NCI-H82 (cell line): ENCODE data around the gene MTMR4.
"Not testable (repeated sequence)": the region's sequence is repeated elsewhere in the genome, so short reads cannot be mapped to it uniquely, and the experiment has no call there.

ENCODE experiments used
- DNase-seq: peaks from one replicate; lab custom pipeline; 2025; lab: John Stamatoyannopoulos, UW

MTMR4 gene

DNA sequence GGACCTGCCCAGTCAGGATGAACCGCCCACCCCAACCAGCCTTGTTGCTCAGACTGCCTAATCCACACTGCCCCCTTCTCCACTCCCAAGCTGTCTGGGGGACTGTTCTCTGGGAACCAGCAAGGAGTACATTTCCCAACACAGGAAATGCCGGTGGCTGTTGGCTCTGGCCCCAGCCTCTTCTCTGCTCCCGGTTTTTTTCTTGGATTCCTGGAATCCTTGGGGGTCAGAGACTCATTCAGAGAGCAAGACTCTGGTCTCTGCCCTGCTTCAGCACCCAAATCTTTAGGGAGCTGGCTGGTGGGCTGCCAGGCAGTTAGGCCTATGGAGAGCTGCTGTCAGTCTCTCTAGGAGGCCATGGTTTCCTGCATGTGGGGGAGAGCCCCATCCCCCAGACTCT is 10.8 kb upstream of the MTMR4 start:
- no peak for DNase-seq

DNA sequence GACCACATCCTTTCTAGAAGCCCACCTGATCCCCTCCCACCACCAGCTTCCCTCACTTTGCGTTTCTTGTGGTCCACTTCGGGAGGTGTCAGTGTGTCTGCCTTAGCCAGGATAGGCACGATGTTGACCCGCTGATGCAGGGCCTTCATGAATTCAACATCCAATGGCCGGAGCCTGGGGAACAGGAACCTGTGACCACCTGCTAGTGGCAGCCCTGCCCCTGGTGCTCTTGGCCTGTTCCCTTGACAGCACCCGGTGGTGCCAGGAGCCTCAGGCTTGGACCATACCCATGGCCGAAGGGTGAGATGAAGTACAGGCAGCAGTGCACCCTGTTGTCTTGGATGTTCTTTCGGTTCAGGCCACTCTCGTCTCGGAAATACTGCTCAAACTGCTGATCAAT is 7.2 kb upstream of the MTMR4 start:
- no peak for DNase-seq

DNA sequence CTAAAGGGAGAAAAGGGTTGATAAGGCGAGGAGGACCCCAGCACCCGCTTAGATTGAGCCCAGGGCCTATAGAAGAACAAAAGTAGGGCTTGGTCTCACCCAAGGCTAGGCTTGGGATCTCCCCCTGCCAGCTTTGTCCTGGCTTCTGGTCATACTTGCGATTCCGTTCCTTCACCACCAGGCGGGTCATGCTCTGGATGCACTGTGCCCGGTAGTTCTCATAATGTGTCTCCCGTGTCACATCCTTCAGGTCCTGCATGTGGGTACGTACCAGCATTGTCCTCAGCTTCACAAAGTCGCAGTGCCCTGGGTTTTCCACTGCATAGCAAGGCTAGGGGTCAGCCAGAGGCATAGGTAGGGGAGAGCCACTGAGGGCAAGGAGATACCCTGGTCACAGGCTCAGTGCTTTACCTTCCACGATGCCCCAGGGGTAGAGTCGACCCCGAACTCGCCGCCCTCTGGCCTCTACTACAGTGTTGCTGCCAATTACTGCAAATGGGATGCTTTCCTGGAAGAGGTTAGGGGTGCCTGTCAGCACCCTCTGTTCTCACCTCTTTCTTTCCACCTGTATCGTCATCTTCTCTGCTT is 6.5 kb upstream of the MTMR4 start:
- peak; percentile 65 for DNase-seq

DNA sequence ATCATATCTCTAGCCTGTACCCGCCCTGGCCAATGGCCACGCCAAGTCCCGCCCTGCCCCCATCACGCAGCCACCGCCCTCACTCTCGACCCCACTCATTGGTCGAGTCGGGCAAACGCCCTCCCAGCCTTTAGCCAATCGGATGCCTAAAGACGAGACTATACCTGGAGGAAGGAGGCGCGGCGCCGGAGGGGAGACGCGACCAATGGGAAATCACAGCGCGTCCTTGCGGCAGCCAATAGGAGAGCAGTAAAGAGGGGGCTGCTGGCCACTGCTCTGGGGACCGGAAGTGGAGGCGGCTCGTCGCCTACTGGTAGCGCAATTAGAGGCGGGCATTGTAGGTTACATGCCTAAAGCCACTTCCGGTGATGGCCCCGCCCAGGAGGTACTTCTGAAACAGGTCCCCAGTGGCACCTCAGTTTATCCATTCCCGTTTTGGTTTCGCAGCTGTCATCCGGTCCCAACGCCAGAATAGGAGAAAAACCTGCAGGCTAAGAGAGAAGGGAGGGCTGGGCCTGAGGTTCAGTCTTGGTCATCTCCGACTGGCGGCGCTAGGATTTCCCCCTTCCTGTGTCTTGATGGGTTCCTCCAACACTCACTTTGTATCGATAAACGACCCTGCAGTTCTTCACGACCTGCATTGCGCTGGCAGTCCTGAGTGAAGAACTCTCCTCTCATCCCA is 3.6 kb upstream of the MTMR4 start:
- DNase-seq: peak; percentile 100

DNA sequence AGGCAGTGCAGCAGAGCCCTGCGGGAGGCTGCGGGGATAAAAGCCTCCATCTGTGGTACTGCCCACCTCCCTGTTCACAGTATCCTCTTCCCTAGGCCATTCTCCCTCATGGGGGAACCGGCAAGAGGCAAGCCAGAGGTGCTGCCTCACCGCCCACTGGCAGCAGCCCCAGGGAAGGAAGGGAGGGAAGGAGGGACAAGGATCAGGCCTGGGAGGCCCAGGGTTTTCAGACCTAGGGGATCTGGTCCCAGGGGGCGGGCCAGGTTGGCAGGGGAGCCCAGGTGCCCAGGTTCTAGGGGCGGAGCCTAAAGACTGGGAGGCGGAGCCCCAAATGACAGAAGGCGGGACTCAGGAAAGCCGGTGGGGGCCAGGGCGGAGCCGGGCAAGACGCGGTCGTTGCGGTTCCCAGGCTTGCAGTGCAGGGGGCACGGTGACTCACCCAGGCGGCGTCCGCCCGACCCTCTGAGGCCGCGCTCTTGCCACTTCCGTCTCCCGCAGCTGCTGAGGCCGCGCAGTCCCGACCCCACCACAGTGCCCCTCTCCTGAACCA is 3.0 kb upstream of the MTMR4 start:
- no peak for DNase-seq

DNA sequence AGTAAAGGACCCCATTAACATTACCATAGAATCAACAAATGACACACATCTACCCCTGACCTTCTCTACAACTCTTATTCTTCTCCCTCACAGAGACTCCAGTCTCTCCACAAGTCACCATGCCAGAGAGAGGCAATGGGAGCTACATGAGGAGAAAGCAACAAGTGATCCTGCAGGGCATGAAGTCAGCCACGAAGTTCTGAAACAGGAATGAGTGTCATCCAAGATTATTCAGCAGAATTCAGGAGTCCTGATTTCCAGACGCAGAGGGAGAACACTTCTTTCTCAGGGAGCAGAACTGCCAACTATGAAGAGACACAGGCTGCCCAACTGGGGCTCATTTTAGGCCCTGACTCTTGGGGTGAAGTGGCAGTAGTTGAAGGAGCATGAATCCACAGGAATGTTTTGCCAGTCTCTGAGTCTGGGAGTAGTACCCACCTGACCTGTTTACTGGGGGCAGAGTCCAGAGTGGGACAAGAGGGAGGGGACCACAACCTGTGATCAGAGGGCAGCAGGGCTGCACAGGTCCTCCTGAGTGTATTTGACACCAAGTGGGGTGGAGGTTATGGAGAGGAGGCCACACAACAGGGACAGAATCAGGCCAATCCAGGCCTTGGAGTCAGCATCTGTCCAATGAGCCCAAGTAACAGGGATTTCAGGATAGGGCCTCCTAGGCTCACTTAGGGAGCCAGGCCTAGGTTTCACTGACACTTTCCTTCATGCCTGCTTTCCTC is 2.4 kb upstream of the MTMR4 start:
- DNase-seq: peak; percentile 52

DNA sequence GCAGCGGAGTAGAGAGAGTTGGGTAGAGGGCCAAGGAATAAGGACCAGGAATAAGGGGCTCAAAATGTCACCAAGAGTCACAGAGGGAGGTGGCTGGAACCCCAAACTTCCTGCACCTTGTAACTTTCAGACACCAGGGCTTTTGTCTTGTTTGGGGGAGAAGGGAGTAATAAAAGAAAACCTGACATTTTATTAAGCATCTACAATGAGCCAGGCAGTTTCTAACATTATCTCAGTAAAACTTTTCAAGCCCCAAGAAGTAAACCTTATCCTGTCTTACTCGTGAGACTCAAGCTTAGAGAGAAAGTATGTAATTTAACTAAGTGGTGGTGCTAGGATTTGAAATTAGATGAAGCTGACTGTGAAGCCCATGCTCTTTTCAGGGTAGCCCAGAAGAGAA is 848 bp upstream of the MTMR4 start:
- no peak for DNase-seq

DNA sequence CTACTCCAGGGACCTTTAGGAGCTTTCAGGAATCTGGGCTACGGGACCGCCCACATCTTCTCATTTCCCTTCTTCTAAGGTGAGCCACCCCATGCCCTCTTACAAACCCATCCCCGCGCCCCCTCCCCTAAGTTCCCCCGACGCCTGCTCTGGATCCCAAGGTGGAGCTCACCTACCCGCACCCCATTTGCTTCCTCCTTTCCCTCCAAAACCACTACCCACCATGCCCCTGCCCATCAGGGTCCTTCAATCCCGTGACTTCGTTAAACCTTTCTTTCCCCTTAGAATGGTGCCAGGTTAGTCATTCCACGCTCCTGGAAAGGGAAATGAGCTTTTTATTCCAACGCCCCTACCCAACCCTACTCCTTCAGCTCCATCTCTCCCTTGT is 326 bp upstream of the MTMR4 start:
- no peak for DNase-seq

DNA sequence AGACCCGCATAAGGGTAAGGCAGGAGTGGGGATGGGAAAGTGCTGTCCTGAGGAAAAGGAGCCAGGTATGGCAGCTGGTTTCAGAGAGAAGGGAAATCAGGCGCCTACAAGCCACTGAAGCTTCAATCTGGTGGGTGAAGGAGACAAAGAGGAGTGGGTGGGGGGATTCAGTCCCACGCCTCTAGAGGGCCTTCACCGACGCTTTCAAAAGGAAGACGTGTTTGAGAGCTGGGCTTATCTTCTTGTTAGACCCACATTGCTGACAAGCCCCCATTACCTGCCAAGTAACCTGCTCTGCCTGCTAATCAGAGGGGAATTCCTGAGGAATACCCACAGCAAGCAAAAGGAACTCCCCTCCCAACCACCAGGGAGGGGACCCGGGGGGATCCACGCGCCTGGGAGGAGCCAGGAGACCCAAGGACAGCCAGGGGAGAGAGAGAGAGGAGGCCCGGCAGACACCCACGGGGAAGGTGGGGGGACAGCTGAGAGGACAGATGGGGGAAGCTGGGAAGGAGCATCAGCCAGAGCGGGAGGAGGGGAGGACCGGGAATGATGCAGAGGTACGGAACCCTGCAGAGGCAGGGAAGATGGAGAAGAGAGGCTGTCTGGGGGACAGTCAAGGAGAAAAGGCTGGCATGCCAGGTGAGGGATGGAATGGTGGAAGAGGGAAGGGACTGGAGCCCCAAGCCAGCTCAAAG is 1.0 kb downstream of the MTMR4 start:
- DNase-seq: peak; percentile 79

DNA sequence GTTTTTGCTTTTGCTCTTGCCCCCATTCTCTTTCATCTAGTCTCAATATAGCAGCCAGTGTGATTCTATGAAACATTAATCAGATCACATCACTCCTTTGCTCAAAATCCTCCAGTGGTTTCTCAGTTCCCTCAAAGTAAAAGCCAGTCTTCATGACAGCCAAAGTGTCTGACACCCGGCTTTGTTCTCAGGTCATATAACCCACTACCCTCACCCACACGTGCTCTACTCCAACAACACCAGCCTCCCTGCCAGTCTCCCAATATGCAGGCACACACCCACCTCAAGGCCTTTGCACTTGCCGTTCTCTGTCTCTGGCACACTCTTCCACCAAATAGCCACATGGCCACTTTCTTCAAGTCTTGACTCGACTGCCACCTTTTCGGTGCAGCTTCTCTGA is 4.4 kb downstream of the MTMR4 start:
- no peak for DNase-seq

DNA sequence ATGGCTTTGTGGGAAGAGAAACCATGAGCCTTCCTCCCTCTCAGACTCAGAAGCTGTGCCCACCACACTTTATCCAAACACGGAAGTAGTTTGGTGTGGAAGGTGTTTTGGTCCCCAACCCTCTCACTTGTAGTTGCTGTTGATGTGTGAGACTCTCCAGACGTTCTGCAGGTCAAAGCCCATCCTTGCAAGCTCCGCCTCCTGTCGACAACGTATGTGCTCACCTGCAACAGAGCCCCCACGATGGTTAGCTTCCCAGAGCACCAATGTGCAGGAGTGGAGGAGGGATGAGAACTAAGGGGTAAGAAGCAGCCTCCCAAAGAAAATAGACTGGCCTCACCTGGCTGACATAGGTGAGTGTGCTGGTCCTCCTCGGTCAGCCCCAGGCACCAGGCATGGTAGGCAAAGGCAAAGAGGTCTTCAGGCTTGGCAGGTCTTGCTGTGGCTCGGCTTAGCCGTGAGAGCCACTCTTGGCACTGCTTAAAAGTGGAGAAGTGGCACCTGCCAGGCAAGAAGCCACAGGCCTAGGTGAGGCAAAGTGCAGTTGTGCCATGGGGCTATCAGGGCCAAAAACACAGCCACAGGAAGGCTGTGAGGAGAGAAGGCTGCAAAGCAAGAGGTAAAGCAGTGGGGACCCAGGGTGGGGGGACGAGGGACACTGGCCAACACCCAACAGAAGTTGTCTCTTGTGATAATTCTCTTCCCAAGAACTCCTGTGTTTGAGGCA is 5.9 kb downstream of the MTMR4 start:
- no peak for DNase-seq

DNA sequence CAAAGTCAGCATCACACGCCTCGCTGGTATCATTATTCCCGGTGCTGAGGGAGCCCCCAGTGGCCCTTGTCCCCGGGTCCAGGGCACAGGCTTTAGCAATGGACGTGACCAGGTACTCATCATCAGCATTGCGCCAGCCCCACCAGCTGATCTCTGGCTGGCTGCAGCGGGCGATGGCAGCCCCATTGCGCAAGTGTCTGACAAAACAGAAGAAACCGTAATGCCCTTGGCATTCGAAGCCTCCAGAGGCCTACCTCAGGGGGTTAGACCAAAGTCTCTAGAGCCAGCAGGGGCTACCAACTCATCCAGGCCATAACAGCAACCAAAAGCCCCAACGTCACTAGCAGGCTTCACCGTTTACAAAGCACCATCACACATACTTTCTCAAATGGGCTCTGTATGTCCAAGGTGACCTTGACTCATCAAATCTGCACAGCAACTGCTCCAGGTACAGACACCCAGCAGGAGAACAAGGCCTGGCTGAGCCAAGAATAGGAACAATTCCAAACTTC is 7.3 kb downstream of the MTMR4 start:
- no peak for DNase-seq

DNA sequence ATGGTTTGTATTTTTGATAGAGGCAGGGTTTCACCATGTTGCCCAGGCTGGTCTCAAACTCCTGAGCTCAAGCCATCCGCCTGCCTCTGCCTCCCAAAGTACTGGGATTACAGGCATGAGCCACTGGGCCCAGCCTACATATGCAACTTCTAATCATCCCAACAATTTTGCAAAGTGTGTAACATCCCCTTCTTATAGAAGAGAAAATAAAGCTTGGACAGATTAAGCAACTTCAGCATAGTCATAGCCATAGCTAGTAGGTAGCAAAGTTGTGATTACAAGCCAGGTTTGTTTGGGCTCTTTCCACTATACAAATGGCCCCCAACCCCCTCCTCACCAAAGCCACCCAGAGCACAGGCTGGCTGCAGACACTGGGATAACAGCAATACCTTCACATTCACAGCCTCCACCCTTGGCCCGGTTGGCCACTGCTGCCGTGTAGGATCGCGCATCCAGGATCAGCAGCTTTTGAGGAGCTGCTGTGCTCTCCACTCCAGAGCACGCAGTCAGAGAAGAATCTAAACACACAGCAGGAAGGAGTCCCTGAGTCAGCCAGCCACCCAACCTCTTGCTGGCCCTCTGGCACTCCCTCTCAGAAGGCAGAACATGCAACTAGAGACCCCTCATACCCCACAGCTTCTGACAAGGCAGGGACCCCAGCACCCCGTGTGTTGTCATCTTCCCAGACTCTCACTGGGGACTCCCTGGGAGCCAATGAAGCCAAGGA is 7.9 kb downstream of the MTMR4 start:
- DNase-seq: no peak

DNA sequence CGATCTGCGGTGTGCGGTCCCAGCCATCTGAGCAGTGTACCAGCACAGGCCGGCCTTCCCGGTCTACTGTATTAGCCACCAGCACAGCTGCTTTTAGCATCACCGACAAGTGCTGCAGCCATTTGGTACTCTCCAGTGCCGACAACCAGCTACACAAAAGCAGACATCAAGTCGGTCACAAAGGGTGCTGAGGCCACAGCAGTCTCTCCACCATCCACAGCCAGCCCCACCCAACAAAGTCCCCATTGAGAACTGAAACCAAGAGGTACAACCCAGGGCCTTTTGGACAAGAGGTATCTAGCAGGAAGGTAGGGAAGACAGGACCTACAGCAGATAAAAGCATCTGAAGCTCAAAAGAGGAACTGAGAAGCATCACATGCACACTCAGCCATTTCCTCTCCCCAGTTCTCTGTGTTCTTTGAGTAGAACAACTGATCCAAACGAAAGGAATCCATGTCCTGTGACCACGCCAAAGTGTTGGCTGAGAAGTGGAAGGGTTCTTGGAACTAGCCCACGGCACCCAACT is 9.5 kb downstream of the MTMR4 start:
- DNase-seq: no peak

DNA sequence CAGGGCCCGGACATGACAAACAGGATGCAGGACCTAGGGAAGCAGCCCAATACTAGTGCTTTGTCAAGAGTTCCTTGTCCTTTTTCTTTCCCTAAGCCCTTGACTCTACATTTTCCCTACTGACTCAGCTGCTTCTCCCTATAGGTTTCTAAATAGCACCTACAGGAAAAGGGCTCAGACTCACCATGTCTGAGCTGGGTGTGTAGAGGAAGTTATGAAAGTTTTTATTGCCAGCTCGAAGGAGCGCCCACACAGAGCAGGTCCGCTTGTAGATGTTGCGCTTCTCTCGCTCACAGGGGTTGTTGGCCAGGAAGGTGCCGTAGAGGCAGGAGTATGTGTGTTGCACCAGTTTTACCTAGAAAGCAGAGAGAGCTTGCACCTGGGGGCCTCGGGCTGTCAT is 10.6 kb downstream of the MTMR4 start:
- DNase-seq: no peak

DNA sequence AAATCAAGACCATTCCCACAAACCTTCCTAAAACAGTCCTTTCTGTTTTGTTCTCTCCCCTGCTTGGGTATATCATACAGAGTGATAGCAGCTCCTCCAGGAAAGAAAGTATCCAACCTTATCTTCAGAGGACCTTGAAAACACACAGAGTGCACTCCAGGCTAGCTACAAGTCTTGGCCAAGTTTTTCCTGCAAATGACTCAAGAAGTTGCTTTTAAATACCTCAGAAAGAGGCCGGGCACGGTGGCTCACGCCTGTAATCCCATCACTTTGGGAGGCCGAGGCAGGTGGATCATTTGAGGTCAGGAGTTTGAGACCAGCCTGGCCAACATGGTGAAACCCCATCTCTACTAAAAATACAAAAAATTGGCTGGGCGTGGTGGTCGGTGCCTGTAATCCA is 11.3 kb downstream of the MTMR4 start:
- DNase-seq: not testable (repeated sequence)

DNA sequence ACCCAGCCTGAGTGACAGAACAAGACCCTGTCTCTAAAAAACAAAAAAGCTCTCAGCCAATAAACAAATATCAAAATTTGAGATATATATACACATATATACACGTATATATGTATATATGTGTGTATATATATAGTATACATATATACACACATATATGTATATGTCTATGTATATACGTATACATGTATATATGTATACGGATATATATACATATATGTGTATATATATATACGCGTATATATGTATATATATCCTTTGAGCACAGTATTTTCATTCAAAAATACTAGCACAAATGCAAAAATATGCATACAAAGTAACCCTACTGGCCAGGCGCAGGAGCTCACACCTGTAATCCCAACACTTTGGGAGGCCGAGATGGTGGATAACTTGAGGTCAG is 13.0 kb downstream of the MTMR4 start:
- no peak for DNase-seq

DNA sequence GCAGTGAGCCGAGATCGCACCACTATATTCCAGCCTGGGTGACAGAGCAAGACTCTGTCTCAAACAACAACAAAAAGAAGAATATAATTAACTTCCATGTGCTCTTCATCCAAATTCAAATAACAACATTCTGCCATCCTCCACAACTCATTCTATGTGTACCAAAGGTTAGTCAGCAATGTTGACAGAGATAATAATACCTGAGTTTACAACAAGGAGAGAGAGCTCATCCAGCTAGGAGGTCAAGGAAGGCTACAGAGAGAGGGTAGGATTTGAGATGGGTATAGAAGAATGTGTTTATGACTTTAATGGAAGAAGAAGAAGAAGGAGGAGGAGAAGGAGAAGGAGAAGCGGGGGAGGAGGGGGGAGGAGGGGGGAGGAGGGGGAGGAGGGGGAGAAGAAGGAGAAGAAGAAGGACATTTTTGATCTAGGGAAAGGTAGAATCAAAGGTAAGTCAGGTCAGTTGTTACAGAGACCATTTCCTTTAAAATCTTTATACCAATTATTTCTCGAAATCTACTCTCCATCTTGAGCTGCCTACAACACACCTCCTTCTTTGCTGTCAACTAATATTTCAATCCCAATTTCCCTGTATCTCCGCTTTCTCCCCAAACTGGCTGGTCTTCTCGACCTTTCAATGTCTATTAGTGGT is 16.1 kb downstream of the MTMR4 start:
- DNase-seq: no peak

DNA sequence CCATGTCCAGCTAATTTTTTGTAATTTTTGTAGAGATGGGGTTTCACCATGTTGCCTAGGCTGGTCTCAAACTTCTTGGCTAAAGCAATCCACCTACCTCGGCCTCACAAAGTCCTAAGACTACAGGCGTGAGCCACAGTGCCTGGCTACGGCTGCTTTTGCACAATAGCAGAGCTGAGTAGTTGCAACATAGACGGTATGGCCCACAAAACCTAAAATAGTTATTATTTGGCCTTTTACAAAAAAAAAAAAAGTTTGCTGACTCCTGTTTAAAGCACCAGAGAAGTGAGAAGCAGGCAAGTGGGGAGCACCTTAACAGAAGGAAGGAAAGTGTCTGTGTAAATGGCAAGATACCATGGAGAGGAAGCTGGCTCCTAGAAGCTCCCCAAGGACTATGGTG is 20.9 kb downstream of the MTMR4 start:
- DNase-seq: no peak
